HCT116 (cell line): ENCODE measurements around the gene ADGRV1. TPM values are rescaled to one million over a fixed set of nuclear protein-coding genes. Genes with fewer than 3 reads are reported as not detected.

ENCODE experiments used
- ATAC-seq: fragments of 200-7000 bp; cut with Tn5 transposase; 2 replicates; pipeline ENCODE4 v1.9.1; 2020; ENCODE audit warnings: mild to moderate bottlenecking, moderate library complexity
- BruUV-seq: library from RNA; stranded (reverse); fragments of 400-500 nt; replicated peaks from 2 replicates; lab custom pipeline; 2021; lab: Mats Ljungman, UMichigan
- CTCF ChIA-PET: fragments of 300-600 bp; sonication (Branson Sonifier 250); formaldehyde crosslinking; loops from one replicate; lab custom pipeline; 2021; ENCODE audit warnings: antibody characterized with exemption; lab: Charles Lee
- POLR2A ChIA-PET: fragments of 300-600, 350-600 bp; sonication (Branson Sonifier 250); formaldehyde crosslinking; loops from one replicate; lab custom pipeline; 2021; ENCODE audit warnings: antibody characterized with exemption; lab: Charles Lee
- RAD21 ChIA-PET, 2 experiments: fragments of 300-600 bp; sonication (Branson Sonifier 250); formaldehyde crosslinking; loops; one replicate each; lab custom pipeline; 2023; ENCODE audit warnings: low total read pairs in 2 of 2; ENCODE audit not compliant: uncharacterized antibody in 2 of 2, unreplicated experiment in 2 of 2, low non-redundant PET in 1 of 2; lab: Charles Lee
- DNase-seq: peaks from one replicate; pipeline ENCODE4 v3.0.0-alpha.2; 2010; ENCODE audit warnings: low read depth, low spot score
- H2AFZ ChIP-seq: fragments of 200-600 bp; shearing (Covaris generic), sonication (generic); 2 replicates; pipeline ENCODE4 v1.6.1; 2017; ENCODE audit warnings: low read depth, mixed run types, mixed read lengths, antibody characterized with exemption, low read length; ENCODE audit not compliant: poor library complexity, severe bottlenecking
- H3K27ac ChIP-seq: 2 replicates; pipeline ENCODE4 v1.5.1; 2012; ENCODE audit warnings: low read depth, low read length
- H3K27me3 ChIP-seq: fragments of 200-600 bp; sonication (generic); 2 replicates; pipeline ENCODE4 v1.6.1; 2016; ENCODE audit warnings: mixed run types, low read length, mixed read lengths; ENCODE audit not compliant: insufficient read depth
- H3K36me3 ChIP-seq, 2 experiments: fragments of 200-500 bp in 1 of 2; fragments of 200-600 bp in 1 of 2; sonication (Bioruptor generic) in 1 of 2; sonication (generic) in 1 of 2; 2 replicates each; pipeline versions ENCODE4 v1.5.1 to v1.6.1; 2014 to 2016; ENCODE audit warnings: low read length in 2 of 2, inconsistent platforms in 1 of 2, mixed read lengths in 1 of 2, mixed run types in 1 of 2; ENCODE audit not compliant: insufficient read depth in 2 of 2, control insufficient read depth in 1 of 2
- H3K4me1 ChIP-seq, 2 experiments: fragments of 200-600 bp in 1 of 2; sonication (generic) in 1 of 2; 2 replicates each; pipeline versions ENCODE4 v1.5.1 to v1.6.1; 2012 to 2017; ENCODE audit warnings: low read length in 2 of 2, inconsistent platforms in 1 of 2, mild to moderate bottlenecking in 1 of 2, mixed read lengths in 1 of 2, mixed run types in 1 of 2, moderate library complexity in 1 of 2; ENCODE audit not compliant: insufficient read depth in 2 of 2, control insufficient read depth in 1 of 2
- H3K4me2 ChIP-seq: fragments of 200-600 bp; sonication (generic); 2 replicates; pipeline ENCODE4 v1.6.1; 2017; ENCODE audit warnings: mixed run types, low read length, mixed read lengths
- H3K4me3 ChIP-seq, 2 experiments: fragments of 200-600 bp in 1 of 2; sonication (generic) in 1 of 2; replicated peaks in 1 of 2; 2 replicates each; pipeline ENCODE4 v1.5.1; 2011 to 2016; ENCODE audit warnings: low read length in 2 of 2, control low read depth in 1 of 2, low read depth in 1 of 2, mild to moderate bottlenecking in 1 of 2, mixed read lengths in 1 of 2, mixed run types in 1 of 2
- H3K79me2 ChIP-seq: fragments of 200-600 bp; sonication (generic); 2 replicates; pipeline ENCODE4 v1.6.1; 2017; ENCODE audit warnings: mild to moderate bottlenecking, mixed run types, low read length, moderate library complexity, mixed read lengths; ENCODE audit not compliant: insufficient read depth
- H3K9ac ChIP-seq: fragments of 200-600 bp; sonication (generic); 2 replicates; pipeline ENCODE4 v1.6.1; 2016; ENCODE audit warnings: low read length, mixed read lengths
- H3K9me2 ChIP-seq: fragments of 200-600 bp; sonication (generic), shearing (Covaris generic); 2 replicates; pipeline ENCODE4 v1.6.1; 2017; ENCODE audit warnings: mixed run types, mild to moderate bottlenecking, moderate library complexity; ENCODE audit not compliant: insufficient read depth
- H3K9me3 ChIP-seq, 2 experiments: fragments of 200-500 bp in 1 of 2; fragments of 200-600 bp in 1 of 2; sonication (Bioruptor generic) in 1 of 2; sonication (generic) in 1 of 2; 2 replicates each; pipeline ENCODE4 v1.6.1; 2014 to 2017; ENCODE audit warnings: low read length in 2 of 2, mixed read lengths in 2 of 2, inconsistent platforms in 1 of 2, low read depth in 1 of 2, mild to moderate bottlenecking in 1 of 2, mixed run types in 1 of 2, moderate library complexity in 1 of 2; ENCODE audit not compliant: control insufficient read depth in 1 of 2, insufficient read depth in 1 of 2
- H4K20me1 ChIP-seq: fragments of 200-600 bp; sonication (generic), shearing (Covaris generic); 2 replicates; pipeline ENCODE4 v1.6.1; 2017; ENCODE audit warnings: mixed run types, mild to moderate bottlenecking, moderate library complexity; ENCODE audit not compliant: insufficient read depth
- CBX3 ChIP-seq: IDR thresholded peaks from 2 replicates; pipeline ENCODE4 v1.6.1; 2012; ENCODE audit warnings: low read depth
- ELF1 ChIP-seq: IDR thresholded peaks from 2 replicates; pipeline ENCODE4 v1.6.1; 2012; ENCODE audit warnings: low read depth, borderline replicate concordance
- EZH2 ChIP-seq: fragments of 200-600 bp; sonication (generic); IDR thresholded peaks from 2 replicates; pipeline ENCODE4 v1.6.1; 2017; ENCODE audit warnings: antibody characterized with exemption, mixed run types
- EZH2phosphoT487 ChIP-seq: fragments of 200-600 bp; IDR thresholded peaks from 2 replicates; pipeline ENCODE4 v1.6.1; 2018; ENCODE audit warnings: antibody characterized with exemption, borderline replicate concordance
- FOSL1 ChIP-seq: IDR thresholded peaks from 2 replicates; pipeline ENCODE4 v1.6.1; 2012; ENCODE audit warnings: low read depth
- JUND ChIP-seq: IDR thresholded peaks from 2 replicates; pipeline ENCODE4 v1.6.1; 2012
- MAX ChIP-seq: IDR thresholded peaks from 2 replicates; pipeline ENCODE4 v1.6.1; 2012
- POLR2A ChIP-seq: IDR thresholded peaks from 2 replicates; pipeline ENCODE4 v1.7.0; 2011; ENCODE audit warnings: borderline replicate concordance; ENCODE audit not compliant: insufficient read depth, insufficient read length; ENCODE audit errors: extremely low read depth
- POLR2AphosphoS5 ChIP-seq: IDR thresholded peaks from 2 replicates; pipeline ENCODE4 v1.6.1; 2011; ENCODE audit warnings: mild to moderate bottlenecking, low read depth, low read length, moderate library complexity
- RAD21 ChIP-seq: IDR thresholded peaks from 2 replicates; pipeline ENCODE4 v1.6.1; 2012; ENCODE audit warnings: low read depth, mild to moderate bottlenecking
- REST ChIP-seq: IDR thresholded peaks from 2 replicates; pipeline ENCODE4 v1.6.1; 2012; ENCODE audit warnings: low read depth
- SRF ChIP-seq: IDR thresholded peaks from 2 replicates; pipeline ENCODE4 v1.6.1; 2012; ENCODE audit warnings: low read depth
- ZFX ChIP-seq: fragments of 450-650 bp; IDR thresholded peaks from 2 replicates; pipeline ENCODE4 v1.6.1; 2017
- intact Hi-C: fragments of 100-400 bp; cut with micrococcal nuclease; formaldehyde crosslinking; loops from 2 replicates; pipeline ENCODE4 v1.10.0; 2022
- total RNA-seq: library from RNA; stranded (reverse); gene quantifications from one replicate; pipeline ENCODE4 v1.2.1, GENCODE V29; 2021; ENCODE audit not compliant: unreplicated experiment

The ADGRV1 gene
- total RNA-seq, 1 experiment from 2014 or later: 6.0 TPM

- no TSS peak for BruUV-seq
Measured at GRCh38 chr5:90981177-90981576, 422.6 kb downstream of the ADGRV1 start.

DNA sequence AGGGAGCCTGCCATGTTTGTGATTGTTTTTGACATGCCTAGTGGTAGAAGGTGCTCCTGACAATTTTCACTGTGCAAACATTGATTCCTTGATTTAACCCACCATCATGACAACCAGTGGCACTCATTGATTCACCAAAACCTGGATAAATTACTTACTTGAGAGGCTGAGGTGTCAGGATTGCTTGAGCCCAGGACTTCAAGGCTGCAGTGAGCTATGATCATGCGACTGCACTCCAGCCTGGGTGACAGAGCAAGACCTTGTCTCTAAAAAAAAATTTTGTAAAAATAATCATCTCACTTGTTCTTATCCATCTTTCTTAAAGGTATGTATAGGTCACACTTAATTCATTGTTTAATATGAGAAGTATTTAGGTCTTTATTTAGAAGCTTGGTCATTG is 423.2 kb downstream of the ADGRV1 start:
- Histone ChIP-seq H3K4me3 (no peak overlapping the region), H3K36me3 (no peaks in the 10 kb centered on the region), H3K27ac (no peak overlapping the region), H3K4me2 (no peak overlapping the region), H4K20me1 (no peaks in the 10 kb centered on the region), H3K27me3 (no peaks in the 10 kb centered on the region), H3K9me3 (no peaks in the 10 kb centered on the region), H2AFZ (no peak overlapping the region), H3K79me2 (no peaks in the 10 kb centered on the region), H3K9ac (no peak overlapping the region), H3K9me2 (no peaks in the 10 kb centered on the region), H3K4me1 (no peaks in the 10 kb centered on the region)
- ATAC-seq (no peak), DNase-seq (no peak)
- TF ChIP-seq EZH2phosphoT487 (no peak), SRF (no peak), CBX3 (no peak), ZFX (no peak), RAD21 (no peak), REST (no peak), JUND (no peak), POLR2A (no peak), MAX (no peak), EZH2 (no peak), POLR2AphosphoS5 (no peak), ELF1 (no peak), FOSL1 (no peak)
- RAD21 ChIA-PET: no interaction called here
- intact Hi-C loops: no loop called here
- BruUV-seq: no TSS peak
- CTCF ChIA-PET: no interaction called here
- POLR2A ChIA-PET: no interaction called here

More at GRCh38 chr5:90981177-90981576, 422.6 kb downstream of the ADGRV1 start:
- no peak for DNase-seq
- intact Hi-C loops: no loop called here
- Histone ChIP-seq H3K4me2 (no peak overlapping the region), H3K27me3 (no peaks in the 10 kb centered on the region), H3K9me3 (no peaks in the 10 kb centered on the region), H3K9ac (no peak overlapping the region), H3K9me2 (no peaks in the 10 kb centered on the region), H3K4me1 (no peaks in the 10 kb centered on the region), H4K20me1 (no peaks in the 10 kb centered on the region), H3K27ac (no peak overlapping the region), H3K4me3 (no peak overlapping the region), H3K79me2 (no peaks in the 10 kb centered on the region), H2AFZ (no peak overlapping the region), H3K36me3 (no peaks in the 10 kb centered on the region)
- ChIA-PET POLR2A (no interaction called here), CTCF (no interaction called here), RAD21 (no interaction called here)
- TF ChIP-seq FOSL1 (no peak), JUND (no peak), ZFX (no peak)
- ATAC-seq: no peak
